Esophagus muscularis mucosa (tissue), 4 donors: ENCODE data around the gene VAPA. TPM values are rescaled to one million over a fixed set of nuclear protein-coding genes. Genes with fewer than 3 reads are reported as not detected.
A peak's percentile ranks its signal among the peaks of the same experiment; 100 is the strongest.

ENCODE experiments used
- DNase-seq: peaks from one replicate; pipeline ENCODE4 v3.0.0-alpha.2; 2017; ENCODE audit errors: extremely low spot score
- H3K27ac ChIP-seq, 4 donors: fragments of 200-600 bp; sonication (generic); replicated peaks in 1 of 4; 1 replicate in 3 of 4; 2 replicates in 1 of 4; pipeline ENCODE4 v1.5.1; 2016 to 2019; ENCODE audit warnings: mild to moderate bottlenecking in 1 of 4
- H3K27me3 ChIP-seq, 4 donors: fragments of 200-600 bp; sonication (generic); one replicate each; pipeline versions ENCODE4 v1.5.1 to v1.6.0; 2016 to 2019
- H3K36me3 ChIP-seq, 4 donors: fragments of 200-600 bp; sonication (generic); one replicate each; pipeline ENCODE4 v1.5.1; 2016 to 2019
- H3K4me1 ChIP-seq, 4 donors: fragments of 200-600 bp; sonication (generic); one replicate each; pipeline ENCODE4 v1.5.1; 2016 to 2019
- H3K4me3 ChIP-seq, 4 donors: fragments of 200-600 bp; sonication (generic); 1 replicate in 2 of 4; 2 replicates in 2 of 4; pipeline ENCODE4 v1.5.1; 2016 to 2019; ENCODE audit warnings: mild to moderate bottlenecking in 4 of 4, moderate library complexity in 1 of 4
- H3K9me3 ChIP-seq, 4 donors: fragments of 200-600 bp; sonication (generic); 1 replicate in 3 of 4; 2 replicates in 1 of 4; pipeline ENCODE4 v1.5.1; 2016 to 2019
- EP300 ChIP-seq: sonication (generic); formaldehyde crosslinking; IDR thresholded peaks from one replicate; pipeline ENCODE4 v1.6.1; 2017; ENCODE audit warnings: antibody characterized with exemption
- POLR2A ChIP-seq: fragments of 450-650 bp; IDR thresholded peaks from one replicate; pipeline ENCODE4 v1.6.1; 2017; ENCODE audit warnings: antibody characterized with exemption, moderate library complexity, mild to moderate bottlenecking, low read depth
- POLR2AphosphoS5 ChIP-seq, 2 donors: sonication (generic); formaldehyde crosslinking; IDR thresholded peaks; one replicate each; pipeline ENCODE4 v1.6.1; 2017; ENCODE audit warnings: antibody characterized with exemption in 2 of 2
- WGBS: methylation state at CpG from one replicate; pipeline ENCODE4 v1.1.5; 2018; 5-methylcytosine and 5-hydroxymethylcytosine counted together
- intact Hi-C: fragments of 100-400 bp; cut with DNase I; formaldehyde crosslinking; loops from one replicate; pipeline ENCODE4 v1.15.1; 2023
- total RNA-seq, 4 donors: library from RNA; depleted of rRNA; stranded (reverse); fragments of >200 nt; gene quantifications; one replicate each; pipeline versions ENCODE4 v1.1.0 to v1.2.1, GENCODE V29; 2016
- TF ChIP-seq, protein P1 (sequence below), 3 experiments: fragments of 200-600 bp in 2 of 3; fragments of 450-650 bp in 1 of 3; sonication (generic) in 2 of 3; IDR thresholded peaks; one replicate each; pipeline ENCODE4 v1.5.1; 2017 to 2019; ENCODE audit warnings: antibody characterized with exemption in 3 of 3, mild to moderate bottlenecking in 2 of 3, moderate library complexity in 1 of 3

The VAPA gene
- total RNA-seq, 4 donors from 2014 or later = 198 to 336 (median 260) TPM

DNA sequence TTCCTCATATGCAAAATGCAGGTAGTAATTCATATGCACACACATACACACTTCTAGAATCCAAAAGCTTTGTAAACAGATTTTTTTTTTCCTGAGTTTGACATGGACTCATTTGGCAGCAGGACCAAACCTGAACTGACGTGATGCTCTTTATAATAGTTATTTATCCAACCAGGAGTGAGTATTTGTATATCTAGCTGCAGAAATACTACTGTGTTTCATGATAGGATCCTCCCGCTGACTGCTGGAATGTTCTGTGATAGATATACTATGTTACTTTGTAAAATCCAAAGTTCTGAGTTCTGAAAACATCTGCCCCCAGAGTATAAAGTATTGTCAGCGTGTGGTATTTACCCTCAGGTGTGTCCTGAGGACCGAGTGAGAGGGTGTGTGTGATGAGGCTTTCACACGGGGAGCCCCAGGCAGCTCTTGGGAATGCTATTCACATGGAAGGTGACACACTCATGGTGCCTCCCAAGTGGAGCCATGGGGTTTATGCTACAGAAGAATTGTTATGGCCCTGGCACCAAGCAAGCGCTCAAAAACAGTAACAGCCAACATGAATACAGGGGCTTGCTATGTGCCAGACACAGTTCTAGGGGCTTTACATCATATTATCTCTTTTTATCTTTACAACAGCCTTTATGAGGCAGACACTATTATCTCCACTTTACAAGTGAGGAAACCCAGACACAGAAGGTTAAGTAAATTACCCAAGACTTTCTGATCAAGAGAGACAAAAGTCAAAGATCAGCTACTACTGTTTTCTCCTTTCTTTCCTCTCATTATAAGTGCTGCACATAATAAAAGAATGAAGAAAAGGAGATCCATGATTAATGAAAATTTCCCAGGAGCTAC is 44.7 kb upstream of the VAPA start:
- no peak overlapping the region for H3K4me3 ChIP-seq
- H3K9me3 ChIP-seq = peaks cover 0 to 8% (median 3%) of the 10 kb centered on the region in 4 donors
- H3K27me3 ChIP-seq = no peaks in the 10 kb centered on the region
- no peaks in the 10 kb centered on the region for H3K36me3 ChIP-seq
- H3K27ac ChIP-seq = no peak overlapping the region
- TF ChIP-seq EP300 (no peak), POLR2A (no peak), POLR2AphosphoS5 (IDR thresholded peaks at IDR 0.05) (no peak)
- TF ChIP-seq, protein P1, sequence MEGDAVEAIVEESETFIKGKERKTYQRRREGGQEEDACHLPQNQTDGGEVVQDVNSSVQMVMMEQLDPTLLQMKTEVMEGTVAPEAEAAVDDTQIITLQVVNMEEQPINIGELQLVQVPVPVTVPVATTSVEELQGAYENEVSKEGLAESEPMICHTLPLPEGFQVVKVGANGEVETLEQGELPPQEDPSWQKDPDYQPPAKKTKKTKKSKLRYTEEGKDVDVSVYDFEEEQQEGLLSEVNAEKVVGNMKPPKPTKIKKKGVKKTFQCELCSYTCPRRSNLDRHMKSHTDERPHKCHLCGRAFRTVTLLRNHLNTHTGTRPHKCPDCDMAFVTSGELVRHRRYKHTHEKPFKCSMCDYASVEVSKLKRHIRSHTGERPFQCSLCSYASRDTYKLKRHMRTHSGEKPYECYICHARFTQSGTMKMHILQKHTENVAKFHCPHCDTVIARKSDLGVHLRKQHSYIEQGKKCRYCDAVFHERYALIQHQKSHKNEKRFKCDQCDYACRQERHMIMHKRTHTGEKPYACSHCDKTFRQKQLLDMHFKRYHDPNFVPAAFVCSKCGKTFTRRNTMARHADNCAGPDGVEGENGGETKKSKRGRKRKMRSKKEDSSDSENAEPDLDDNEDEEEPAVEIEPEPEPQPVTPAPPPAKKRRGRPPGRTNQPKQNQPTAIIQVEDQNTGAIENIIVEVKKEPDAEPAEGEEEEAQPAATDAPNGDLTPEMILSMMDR (IDR thresholded peaks at IDR 0.05) = no peak
- intact Hi-C loops = no loop called here
- H3K4me1 ChIP-seq = peaks cover 0 to 17% (median 12%) of the 10 kb centered on the region in 4 donors
- DNase-seq = no peak
- 57% methylated on average over 6 of the region's 6 CpGs for WGBS

DNA sequence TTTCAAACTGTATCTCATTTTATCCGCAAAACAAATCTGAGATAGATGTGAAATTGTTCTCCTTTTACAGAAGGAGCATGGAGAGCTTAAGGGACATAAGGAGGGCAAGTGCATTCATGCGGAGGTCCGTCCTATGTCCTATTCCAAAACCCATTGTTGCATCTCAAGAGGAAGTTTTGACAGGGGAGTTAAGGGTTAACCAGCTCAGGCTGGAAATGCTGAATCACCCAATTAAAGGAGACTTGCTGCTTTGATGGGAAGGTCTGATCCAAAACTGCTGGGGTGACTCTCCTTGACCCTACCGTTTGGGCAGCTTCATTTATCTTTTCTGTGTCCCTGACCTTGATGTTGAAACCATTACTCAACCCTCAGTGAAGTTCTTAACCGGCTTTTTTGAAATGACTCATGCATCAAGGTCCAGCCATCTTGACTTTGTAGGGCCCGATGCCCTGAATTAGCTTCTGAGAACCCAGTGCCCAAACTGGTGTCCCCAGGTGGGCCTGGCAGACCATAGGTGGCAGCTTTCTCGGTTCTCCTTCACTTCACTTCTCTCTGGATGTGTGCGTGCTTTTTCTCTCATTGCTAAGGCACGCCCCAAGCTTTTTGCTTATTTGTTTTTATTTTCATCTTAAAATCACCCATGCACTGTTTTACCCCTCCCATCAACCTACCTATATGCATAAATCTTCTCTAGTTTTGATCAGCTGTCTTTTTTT is 43.9 kb upstream of the VAPA start:
- no peak overlapping the region for H3K27ac ChIP-seq
- intact Hi-C loops = no loop called here
- H3K4me1 ChIP-seq = peaks cover 0 to 17% (median 12%) of the 10 kb centered on the region in 4 donors
- H3K27me3 ChIP-seq = no peaks in the 10 kb centered on the region
- DNase-seq = no peak
- H3K9me3 ChIP-seq = peaks cover 0 to 8% (median 3%) of the 10 kb centered on the region in 4 donors
- H3K36me3 ChIP-seq = no peaks in the 10 kb centered on the region
- 65% methylated on average over 9 of the region's 9 CpGs for WGBS
- TF ChIP-seq POLR2A (no peak), POLR2AphosphoS5 (IDR thresholded peaks at IDR 0.05) (peak in 1 of 2 donors; percentile 56), EP300 (no peak)
- TF ChIP-seq, protein P1 (IDR thresholded peaks at IDR 0.05) = no peak
- H3K4me3 ChIP-seq = no peak overlapping the region

DNA sequence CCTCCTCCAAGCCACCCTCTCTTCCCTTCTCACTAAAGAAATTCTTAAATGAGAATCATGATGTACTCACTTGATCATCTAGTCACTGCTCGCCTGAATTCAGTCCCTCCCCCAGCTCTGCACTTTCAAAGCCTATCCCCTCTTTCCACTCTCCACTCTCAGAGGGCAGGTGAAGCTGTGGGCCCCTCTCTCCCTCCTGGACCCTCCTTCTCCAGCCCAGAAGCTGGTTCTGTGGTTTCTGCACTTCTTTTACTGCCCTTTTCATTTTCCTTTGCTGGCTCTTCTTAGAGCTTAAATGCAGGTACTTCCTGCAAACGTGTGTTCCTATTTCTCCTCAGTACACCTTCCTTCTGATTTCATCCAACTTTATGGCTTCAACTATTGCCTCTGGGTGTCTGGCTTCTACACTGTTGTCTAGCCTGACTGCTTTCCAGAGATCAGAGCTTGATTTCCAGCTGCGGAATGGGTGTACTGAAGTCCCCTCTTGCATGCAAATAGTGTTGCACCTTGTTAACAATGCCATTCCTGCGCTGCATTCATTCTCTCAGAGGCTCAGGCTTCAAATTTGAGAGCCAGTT is 43.3 kb upstream of the VAPA start:
- Histone ChIP-seq H3K4me3 (no peak overlapping the region), H3K4me1 (peaks cover 0 to 17% (median 12%) of the 10 kb centered on the region in 4 donors), H3K27ac (no peak overlapping the region), H3K9me3 (peaks cover 0 to 5% (median 1%) of the 10 kb centered on the region in 4 donors), H3K36me3 (no peaks in the 10 kb centered on the region), H3K27me3 (no peaks in the 10 kb centered on the region)
- TF ChIP-seq POLR2AphosphoS5 (IDR thresholded peaks at IDR 0.05) = no peak
- TF ChIP-seq EP300 = no peak
- TF ChIP-seq POLR2A = no peak
- TF ChIP-seq, protein P1 (IDR thresholded peaks at IDR 0.05) = no peak
- intact Hi-C loops = no loop called here
- no peak for DNase-seq
- WGBS = 83% methylated on average over 4 of the region's 4 CpGs

DNA sequence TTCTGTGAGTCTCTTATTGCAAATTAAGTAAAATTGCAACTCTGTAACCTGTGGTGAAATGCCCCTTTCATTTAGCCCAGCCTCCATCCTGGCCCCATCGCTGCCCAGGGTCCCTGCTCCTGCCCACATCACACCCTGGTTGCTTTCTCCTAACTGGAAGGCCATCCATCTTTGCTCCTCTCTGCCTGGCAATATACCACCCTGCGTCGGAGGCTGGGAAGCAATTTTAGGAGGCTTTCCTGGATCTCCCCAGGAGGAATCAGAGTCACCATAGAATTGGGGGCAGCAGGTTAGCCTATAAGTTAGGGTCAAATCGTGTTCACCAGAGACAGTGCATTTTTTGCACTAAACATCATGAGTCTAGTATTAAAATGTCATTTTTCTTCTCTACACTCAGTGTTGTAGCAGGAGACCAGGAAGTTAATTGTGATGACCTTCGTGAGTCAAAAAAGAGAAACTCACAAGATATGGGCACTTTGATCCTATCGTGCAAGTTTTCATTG is 42.5 kb upstream of the VAPA start:
- Histone ChIP-seq H3K4me3 (no peak overlapping the region), H3K36me3 (no peaks in the 10 kb centered on the region), H3K27ac (no peak overlapping the region), H3K9me3 (no peaks in the 10 kb centered on the region), H3K27me3 (no peaks in the 10 kb centered on the region), H3K4me1 (peaks cover 0 to 17% (median 13%) of the 10 kb centered on the region in 4 donors)
- DNase-seq = no peak
- TF ChIP-seq POLR2A (no peak), EP300 (no peak), POLR2AphosphoS5 (IDR thresholded peaks at IDR 0.05) (no peak)
- TF ChIP-seq, protein P1 (IDR thresholded peaks at IDR 0.05) = no peak
- WGBS = 86% methylated on average over 6 of the region's 6 CpGs
- intact Hi-C loops = no loop called here
